Epithelial cell of prostate (primary cell): ENCODE measurements around the gene MPL.
"Not testable (repeated sequence)": the region's sequence is repeated elsewhere in the genome, so short reads cannot be mapped to it uniquely, and the experiment has no call there.

Experiments used
- DNase-seq: peaks from one replicate; pipeline ENCODE4 v3.0.0-alpha.2; 2011; ENCODE audit warnings: low read depth, low spot score
- H3K27ac ChIP-seq: fragments of 450-650 bp; 2 replicates; pipeline ENCODE4 v1.5.1; 2017; ENCODE audit warnings: mild to moderate bottlenecking

The MPL gene

DNA sequence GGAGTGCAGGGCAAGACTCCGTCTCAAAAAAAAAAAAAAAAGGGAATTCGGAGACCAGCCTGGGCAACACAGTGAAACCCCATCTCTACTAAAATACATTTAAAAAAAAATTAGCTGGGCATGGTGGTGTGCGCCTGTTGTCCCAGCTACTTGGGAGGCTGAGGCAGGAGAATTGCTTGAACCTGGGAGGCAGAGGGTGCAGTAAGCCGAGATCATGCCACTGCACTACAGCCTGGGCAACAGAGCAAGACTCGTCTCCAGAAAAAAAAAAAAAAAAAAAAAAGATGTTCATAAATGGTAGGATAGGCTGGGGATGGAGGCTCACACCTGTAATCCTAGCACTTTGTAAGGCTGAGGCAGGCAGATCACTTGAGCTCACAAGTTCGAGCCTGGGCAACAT, 32.2 kb downstream of the MPL start:
- not testable (repeated sequence) for H3K27ac ChIP-seq, DNase-seq

- peak overlapping the region; percentile 91 for H3K27ac ChIP-seq
- no peak for DNase-seq
Observed at GRCh38 chr1:43370564-43370963, 32.9 kb downstream of the MPL start.

DNA sequence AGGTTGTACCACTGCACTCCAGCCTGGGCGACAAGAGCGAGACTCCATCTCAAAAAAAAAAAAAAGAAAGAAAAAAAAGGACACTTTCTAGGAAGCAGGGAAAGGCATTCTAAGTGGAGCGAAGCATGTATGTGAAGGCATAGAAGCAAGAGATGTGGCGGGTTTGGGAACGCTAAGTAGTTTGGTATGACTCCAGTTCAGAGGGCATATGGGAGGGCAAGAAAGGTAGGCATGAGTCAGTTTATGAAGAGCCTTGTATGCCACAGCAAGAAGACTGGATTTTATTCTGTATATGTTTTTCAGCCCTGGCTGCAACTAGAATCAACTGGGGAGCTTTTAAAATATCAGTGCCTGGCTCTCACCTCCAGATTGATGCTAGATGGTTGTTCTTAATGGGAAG, 34.6 kb downstream of the MPL start:
- H3K27ac ChIP-seq, result peak overlapping the region; percentile 91

DNA sequence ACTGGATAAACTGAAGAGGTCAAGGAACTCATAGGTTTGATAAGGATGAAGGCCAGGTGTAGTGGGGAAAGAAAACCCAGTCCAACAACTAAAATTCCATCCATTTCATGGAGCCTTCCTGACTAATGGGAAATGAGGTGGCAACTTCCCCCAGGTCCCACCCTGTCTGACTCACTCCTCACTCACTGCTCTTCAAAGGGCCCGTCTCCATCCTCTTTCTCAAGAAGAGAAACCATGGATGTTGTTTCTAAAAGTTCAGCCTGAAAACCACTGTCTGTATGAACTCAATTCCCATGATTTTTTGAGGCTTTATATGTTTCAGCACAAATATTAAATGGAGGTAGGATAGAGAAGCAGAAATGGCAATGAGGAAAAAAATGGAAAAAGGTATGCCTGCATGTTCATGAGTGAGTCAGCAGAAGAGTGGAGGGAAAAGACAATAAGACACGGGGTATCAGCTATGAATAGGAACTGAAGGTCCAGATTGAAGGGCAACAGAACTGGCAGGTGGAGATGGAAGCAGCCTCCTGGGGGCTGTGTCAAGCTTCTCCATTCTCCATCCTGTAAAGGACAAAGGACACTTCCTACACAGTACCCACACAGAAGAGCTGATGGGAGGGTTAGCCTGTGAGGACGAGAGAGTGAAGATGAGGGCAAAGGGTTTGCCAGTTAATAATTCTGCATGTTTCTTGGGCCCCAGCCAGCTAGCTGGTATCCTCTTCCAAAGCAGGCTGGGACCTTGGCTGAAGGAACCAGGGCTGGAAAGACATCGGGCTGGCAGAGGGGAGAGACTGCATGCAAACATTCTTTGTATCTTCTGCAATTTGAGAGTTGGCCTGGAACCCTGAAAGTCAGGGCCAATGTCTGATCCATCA, 35.7 kb downstream of the MPL start:
- peak; percentile 71 for DNase-seq
- peak overlapping the region; percentile 91 for H3K27ac ChIP-seq

More for the DNA sequence above, 34.6 kb downstream of the MPL start:
- no peak for DNase-seq

GRCh38 chr1:43376723-43377235, 39.2 kb downstream of the MPL start:
- no peak for DNase-seq
- no peak overlapping the region for H3K27ac ChIP-seq

DNA sequence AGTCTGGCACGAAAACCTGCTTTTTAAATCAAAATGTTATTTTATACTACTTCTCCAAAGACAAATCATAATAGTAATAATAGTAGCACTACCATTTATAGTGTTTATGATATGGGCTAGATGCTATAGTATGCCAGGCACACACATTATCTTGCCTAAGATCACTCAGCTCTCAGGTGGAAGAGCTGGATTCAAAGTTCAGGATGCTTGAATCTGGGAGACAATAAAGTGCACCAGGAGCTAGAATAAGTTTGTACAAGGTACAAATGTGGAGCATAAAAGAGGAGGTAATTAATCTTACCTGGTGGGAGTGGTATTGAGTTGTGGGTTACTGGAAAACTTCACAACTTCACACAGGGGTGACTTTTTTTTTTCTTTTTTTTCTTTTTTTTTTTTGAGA, 40.2 kb downstream of the MPL start:
- no peak overlapping the region for H3K27ac ChIP-seq
- no peak for DNase-seq

- no peak overlapping the region for H3K27ac ChIP-seq
- DNase-seq, result no peak
Observed at GRCh38 chr1:43379476-43379875, 41.9 kb downstream of the MPL start.

DNA sequence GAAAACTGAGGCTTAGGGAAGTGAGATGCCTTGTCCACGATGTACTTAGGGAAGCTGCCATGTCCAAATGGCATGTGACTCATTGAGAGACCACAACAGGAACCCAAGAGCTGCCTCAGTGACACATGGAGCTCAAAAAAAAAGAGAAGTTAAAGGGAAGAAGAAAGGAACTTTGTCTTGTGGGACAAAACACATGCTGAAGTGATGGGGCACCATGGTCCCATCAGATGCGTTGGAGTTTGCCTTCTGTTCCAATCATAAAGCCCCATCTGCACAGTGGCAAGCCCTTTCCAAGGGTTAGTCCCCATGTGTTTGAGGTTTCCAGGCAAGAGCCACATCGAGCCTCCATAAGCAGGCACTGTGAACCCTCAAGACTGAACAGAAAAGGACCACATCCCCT, 44.0 kb downstream of the MPL start:
- DNase-seq, result no peak
- H3K27ac ChIP-seq, result no peak overlapping the region

GRCh38 chr1:43382027-43382779, 44.6 kb downstream of the MPL start:
- DNase-seq, result no peak
- no peak overlapping the region for H3K27ac ChIP-seq

DNA sequence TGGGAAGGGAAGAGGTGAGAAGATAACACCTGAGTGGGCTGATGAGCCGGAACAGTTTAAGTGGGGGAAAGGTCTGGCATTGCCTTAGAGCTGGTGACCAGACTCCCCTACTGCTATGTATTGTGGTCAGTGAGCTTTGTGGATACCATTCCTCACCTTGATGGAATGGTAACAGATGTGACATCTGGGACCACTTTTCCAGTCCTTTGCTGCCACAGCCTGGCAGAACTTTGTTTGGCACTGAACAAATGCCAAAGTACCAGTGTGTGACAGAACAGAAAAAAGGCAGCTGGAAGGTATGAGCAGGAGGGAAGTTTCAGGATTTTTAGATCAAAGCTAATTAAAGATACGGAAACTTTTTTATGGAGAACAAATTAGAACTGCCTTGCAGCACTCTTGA, 45.8 kb downstream of the MPL start:
- H3K27ac ChIP-seq, result no peak overlapping the region
- DNase-seq, result no peak

DNA sequence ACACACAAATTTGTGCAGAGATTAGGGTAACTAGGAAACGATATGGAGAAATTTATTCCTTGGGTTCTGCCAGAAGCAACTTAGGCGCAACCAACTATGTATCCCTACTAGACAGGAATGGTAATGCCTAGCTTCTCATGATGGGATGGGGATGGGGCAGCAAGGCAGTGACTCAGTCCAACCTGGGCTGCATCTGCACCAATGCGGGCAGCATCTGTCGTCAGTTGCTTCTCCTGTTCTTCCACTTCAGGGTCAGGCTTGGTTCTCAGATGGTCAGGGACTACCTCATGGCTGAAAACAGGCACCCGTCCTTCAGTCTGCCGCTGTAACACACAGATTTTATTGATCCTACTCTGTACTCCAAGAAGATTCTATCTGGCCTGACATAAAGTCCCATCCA, 49.1 kb downstream of the MPL start:
- no peak for DNase-seq
- H3K27ac ChIP-seq, result no peak overlapping the region

DNA sequence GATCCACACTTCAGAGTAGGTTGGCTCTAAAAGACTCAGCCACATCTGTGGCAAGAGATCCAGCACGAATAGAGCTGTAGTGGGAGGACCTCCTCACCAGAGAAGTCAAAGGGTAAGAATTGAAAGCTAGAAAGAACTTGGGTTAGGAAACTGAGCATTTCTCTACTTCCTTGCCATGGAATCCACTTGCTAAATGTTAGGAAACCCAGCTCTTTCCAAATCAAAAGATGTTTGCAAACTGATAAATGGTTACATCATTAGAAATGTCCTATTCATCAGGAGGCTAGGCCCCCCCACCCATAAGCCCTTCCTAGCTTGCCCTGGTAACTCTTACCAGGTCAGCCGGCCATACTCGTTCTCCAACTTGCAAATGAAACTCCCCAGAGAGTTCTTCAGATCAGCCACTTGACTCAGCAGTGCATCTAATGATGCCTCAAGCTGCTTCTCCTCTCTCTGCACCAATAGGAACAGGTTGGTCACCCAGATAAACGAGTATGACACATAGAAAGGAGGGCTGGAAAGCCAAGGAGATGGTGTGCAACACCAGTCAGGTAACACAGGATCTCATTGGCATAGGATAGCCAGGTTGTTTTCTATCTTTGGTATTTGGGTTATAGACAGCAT, 50.5 kb downstream of the MPL start:
- H3K27ac ChIP-seq, result peak overlapping the region; percentile 79
- DNase-seq, result peak; percentile 64

GRCh38 chr1:43388613-43389012, 51.0 kb downstream of the MPL start:
- no peak for DNase-seq
- peak overlapping the region; percentile 79 for H3K27ac ChIP-seq

GRCh38 chr1:43389326-43390313, 52.0 kb downstream of the MPL start, which contains the start of the genes MED8 and SZT2:
Gene MED8, minus strand, starts transcription at chr1:43389800. Its CDS starts 36 bp downstream, at chr1:43389764.
Gene SZT2, plus strand, starts transcription at chr1:43389899. Its CDS starts 70 bp downstream, at chr1:43389969.
- H3K27ac ChIP-seq, result peak within 1 kb of the TSS; percentile 79
- peak; percentile 52 for DNase-seq

- DNase-seq, result no peak
Observed at GRCh38 chr1:43392702-43393101, 55.1 kb downstream of the MPL start.

DNA sequence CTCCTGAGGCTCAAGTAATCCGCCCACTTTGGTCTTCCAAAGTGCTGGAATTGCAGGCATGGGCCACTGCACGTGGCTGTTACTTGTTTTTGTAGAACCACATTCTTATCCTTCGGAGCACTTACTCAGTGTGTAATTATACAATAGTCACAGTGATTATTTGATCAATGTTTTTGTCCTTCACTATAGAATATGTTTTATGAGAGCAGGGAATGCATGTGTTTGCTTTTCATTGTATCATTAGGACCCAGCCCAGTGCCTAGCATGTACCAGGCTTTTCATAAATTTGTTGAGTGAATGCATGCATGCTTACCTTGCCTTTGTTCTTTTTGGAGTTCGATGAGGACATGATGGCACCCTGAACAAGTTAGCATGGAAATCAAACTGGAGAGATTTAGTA, 57.9 kb downstream of the MPL start:
- H3K27ac ChIP-seq, result no peak overlapping the region
- DNase-seq, result no peak

More at GRCh38 chr1:43392702-43393101, 55.1 kb downstream of the MPL start:
- no peak overlapping the region for H3K27ac ChIP-seq

DNA sequence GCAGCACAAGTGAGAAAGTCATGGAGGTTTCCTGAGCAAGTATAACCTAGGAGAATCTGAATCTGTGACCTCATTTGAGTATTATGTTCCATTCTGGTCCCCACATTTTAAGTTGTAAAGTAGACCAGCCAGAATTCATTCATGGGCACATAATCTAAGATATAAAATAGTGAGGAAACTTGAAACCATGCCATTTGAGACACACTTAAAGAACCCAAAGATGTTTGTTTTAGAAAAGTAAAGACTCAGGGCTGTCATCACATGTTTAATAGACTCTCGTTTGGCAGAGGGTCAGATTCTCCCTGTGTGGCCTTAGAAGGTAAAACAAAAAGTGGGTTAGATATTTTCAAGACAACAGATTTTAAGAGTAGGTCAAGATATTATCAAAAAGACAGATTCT, 58.4 kb downstream of the MPL start:
- DNase-seq, result no peak
- no peak overlapping the region for H3K27ac ChIP-seq

DNA sequence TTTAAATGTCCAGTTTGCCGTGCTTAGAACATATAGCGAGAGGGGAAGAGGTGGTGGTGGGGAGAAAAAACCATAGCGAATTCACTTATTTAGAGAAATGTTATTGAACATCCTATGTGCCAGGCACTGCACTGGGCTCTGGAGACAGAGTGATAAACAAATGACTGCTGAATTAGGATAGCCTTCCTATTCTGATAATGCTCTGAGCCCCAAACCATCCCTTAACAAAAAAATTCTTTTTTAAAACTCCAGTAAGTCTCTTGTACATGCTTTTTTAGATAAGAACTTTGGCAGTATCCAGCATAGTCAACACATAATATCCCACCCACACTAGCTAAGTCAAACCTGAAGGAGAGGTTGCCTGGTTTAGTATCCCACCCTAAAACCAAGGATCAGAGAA, 60.6 kb downstream of the MPL start:
- no peak for DNase-seq
- no peak overlapping the region for H3K27ac ChIP-seq

DNA sequence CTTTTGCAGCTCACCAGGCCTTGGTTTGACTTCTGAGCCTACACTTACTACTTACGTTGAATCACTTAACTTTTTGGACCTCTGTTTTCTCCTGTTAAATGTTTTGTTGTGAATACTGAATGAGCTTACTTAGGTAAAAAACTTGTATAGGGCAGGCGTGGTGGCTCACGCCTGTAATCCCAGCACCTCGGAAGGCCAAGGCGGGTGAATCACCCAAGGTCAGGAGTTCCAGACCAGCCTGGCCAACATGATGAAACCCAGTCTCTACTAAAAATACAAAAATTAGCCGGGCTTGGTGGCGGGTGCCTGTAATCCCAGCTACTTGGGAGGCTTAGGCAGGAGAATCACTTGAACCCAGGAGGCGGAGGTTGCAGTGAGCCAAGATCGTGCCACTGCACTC, 62.8 kb downstream of the MPL start:
- not testable (repeated sequence) for H3K27ac ChIP-seq

More for the DNA sequence above, 62.8 kb downstream of the MPL start:
- DNase-seq, result not testable (repeated sequence)
